HG03575 (cell line): ENCODE data around the gene ARMC7.

Experiments used
- ATAC-seq: cut with Tn5 transposase; IDR thresholded peaks from one replicate; pipeline ENCODE4 v1.9.1; 2021; ENCODE audit not compliant: unreplicated experiment, insufficient number of reproducible peaks, low FRiP score; ENCODE audit errors: extremely low read depth

ARMC7 gene

GRCh38 chr17:75077072-75077495, 32.7 kb upstream of the ARMC7 start:
- no peak for ATAC-seq

GRCh38 chr17:75077496-75078283, 32.1 kb upstream of the ARMC7 start:
- ATAC-seq, result no peak

DNA sequence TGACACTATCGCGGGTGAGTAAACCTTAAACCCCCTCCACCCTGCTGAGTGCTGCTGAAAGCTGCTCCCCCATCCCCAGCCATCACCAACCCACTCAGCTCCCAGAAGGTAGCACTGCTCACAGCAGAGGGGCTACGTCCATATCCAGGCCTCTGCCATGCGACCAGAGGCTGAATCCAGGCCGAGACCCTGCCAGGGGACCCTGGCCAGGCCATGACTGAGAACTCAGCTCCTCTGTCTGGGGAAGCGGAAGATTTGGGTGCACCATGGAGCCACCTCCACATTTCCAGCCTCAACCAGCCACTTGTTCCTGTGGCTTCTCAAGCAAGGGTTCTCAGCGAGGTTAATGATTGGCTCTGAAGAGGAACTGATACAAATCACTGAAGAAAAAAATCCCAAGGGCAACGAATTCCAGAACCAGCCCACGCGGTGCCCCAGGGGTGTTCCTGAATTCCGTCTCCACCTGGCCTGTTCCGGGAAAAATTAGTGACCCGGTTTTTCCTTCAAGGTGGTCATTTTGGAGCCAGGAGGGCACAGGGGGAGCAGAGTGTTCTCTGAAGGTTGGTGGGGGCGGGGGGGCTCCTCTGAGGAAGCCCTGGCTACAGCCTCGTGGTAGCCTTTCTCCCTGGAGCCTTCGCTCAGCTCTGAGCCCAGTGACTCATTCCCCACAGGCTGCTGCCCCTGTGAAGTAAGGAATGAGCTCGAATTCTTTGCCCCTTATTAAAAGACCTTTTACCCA, 31.3 kb upstream of the ARMC7 start:
- ATAC-seq, result no peak

DNA sequence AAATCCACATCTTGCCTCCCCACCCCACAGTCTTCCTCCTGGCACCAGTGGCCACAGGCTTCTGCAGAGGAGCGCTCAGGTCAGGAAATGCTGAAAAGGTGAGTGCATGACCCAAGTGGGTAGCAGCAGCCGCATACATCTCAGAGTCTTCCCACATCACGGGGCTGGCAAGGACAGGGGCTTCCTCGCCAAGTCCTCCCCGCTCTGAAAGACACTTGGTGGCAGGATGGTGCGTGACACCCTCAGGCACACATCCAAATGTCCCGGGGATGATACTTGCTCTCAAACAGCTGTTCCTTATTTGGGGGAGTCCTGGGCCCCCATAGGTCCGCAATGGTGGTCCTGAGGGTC, 30.8 kb upstream of the ARMC7 start:
- ATAC-seq, result no peak

DNA sequence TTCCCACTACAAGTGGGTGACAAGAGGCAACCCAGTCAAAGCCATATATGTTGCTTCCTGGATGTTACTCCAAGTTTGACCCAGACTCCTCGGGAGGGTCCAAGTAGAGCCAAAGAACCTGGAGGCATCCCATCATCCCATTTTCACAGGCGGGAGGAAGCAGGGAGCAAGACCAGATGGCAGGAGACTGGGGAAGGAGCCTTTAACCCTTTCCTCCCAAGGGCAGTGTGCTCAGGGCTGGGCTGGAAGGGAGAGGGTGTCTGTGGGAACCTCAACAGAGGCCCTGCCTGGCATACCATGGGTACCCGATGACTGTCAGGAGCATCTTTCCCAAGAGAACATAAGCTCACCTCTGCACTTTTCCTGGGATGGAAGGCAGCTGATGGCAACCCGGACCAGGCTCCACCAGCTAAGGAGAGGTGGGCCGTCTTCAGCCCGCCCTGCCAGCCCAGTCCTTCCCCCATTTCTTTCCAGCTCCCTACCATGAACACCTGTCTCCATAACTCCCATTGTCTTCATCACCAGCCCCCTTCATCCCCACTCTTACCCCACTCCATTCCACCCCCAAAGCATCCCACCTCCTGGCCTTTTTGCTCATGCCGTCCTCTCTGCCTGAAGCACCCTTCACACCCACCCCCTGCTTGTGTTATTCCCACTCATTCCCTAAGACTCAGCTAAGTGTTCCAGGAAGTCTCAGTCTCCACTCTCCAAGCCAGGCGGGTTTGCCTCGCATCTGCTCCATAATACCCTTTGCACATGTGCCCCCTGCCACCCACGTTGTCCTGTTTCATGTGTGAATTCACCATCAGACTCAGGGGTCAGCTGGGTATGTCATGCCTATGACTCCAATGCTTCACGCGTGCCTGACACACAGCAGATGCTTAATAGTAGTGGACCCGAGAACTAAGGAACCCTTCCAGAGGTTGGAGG, 27.9 kb upstream of the ARMC7 start:
- ATAC-seq, result no peak

- no peak for ATAC-seq
Observed at GRCh38 chr17:75082683-75083082, 27.1 kb upstream of the ARMC7 start.

DNA sequence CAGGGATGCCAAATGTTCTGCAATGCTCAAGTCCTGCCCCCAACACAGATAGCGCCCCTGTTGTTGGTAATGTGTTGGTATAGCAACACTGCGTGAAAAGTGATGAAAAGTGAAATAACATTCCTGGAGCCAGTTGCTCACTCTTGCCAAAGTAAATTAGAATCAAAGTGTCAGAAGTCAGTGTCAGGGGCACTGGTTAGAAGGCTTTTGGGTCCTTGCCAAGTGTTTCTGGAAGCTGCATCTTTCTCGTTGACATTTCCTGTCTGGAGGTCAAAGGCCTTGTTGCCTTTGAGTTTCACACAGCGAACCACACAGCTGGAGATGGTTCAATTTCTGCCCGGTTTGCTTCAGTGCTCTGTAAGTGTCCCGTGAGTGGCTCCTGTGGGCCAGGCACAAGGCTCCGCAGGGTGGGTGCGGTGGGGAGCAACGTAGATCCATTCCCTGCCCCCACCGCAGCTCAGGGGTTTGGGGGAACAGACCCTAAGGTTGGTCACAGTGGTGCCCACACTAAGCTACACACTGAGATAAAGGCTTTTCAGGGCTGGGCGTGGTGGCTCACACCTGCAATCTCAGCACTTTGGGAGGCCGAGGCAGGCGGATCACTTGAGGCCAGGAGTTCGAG, 25.6 kb upstream of the ARMC7 start:
- ATAC-seq, result no peak

GRCh38 chr17:75086496-75087181, 23.1 kb upstream of the ARMC7 start:
- no peak for ATAC-seq

DNA sequence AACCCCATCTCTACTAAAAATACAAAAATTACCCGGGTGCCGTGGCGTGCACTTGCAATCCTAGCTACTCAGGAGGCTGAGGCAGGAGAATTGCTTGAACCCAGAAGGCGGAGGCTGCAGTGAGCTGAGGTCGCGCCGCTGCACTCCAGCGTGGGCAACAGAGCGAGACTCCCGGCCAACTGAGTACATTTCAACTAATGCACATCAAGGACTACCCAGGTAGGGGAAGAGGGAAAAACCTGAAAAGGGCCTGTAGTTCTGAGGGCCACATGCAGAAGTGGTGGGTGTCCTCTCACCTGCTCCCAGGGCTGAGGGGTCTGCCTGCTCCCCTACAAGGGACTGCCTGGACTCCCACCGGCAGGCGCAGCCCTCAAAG, 22.6 kb upstream of the ARMC7 start:
- no peak for ATAC-seq

GRCh38 chr17:75087558-75088453, 22.0 kb upstream of the ARMC7 start, which contains the start of gene SLC16A5:
TSS of gene SLC16A5 (plus strand) at chr17:75087954. CDS start at chr17:75093637, 5,683 bp downstream.
- ATAC-seq, result no peak

DNA sequence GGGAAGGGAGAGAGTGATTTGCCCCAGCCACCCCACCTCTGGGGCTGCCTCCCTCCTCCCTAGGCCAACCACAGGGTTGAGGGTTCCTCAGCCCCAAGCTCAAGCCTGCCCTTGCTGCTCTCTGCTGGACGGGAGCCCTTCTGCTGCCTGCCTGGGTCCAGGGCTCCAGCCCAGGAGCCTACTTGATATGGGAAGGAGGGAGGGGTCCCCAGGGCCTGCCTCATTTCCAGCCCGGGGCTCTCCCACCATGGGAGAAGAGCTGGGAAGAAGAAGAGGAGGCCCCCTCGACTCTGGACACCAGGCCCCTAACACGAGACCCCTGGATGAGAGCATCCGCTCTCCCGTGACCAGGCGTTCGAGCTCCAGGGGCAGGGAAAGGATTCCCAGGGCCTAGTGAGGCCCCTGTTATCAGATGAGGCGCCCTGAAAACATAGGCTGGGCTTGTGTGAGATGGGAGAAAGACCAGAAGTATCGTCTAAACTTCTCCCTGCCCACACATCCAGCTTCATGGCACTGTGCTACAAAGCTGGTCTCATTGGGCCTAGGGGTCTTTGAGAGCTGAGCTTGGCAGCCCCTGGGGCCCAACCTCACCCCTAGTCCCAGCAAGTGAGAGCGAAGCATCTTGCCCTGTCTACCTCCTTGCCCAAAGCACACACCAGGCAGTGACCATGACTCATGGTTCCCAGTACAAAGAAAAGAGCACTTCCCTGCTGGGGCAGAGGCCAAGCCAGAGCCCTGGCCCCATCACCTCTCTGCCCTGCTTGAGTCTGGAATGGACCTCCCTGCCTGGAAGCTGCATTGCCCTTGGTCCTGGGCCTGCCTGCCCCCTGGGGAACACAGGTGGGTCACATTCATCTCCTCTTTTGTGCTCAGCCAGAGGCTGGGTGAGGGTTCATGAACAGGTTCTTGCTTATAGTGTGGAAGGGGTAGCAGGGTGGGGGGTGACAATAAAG, 21.0 kb upstream of the ARMC7 start:
- ATAC-seq, result no peak

- no peak for ATAC-seq
Observed at GRCh38 chr17:75090871-75091854, 18.6 kb upstream of the ARMC7 start.

- ATAC-seq, result no peak
Observed at GRCh38 chr17:75091855-75092327, 17.9 kb upstream of the ARMC7 start.

GRCh38 chr17:75093548-75094158, 16.1 kb upstream of the ARMC7 start:
- ATAC-seq, result no peak

DNA sequence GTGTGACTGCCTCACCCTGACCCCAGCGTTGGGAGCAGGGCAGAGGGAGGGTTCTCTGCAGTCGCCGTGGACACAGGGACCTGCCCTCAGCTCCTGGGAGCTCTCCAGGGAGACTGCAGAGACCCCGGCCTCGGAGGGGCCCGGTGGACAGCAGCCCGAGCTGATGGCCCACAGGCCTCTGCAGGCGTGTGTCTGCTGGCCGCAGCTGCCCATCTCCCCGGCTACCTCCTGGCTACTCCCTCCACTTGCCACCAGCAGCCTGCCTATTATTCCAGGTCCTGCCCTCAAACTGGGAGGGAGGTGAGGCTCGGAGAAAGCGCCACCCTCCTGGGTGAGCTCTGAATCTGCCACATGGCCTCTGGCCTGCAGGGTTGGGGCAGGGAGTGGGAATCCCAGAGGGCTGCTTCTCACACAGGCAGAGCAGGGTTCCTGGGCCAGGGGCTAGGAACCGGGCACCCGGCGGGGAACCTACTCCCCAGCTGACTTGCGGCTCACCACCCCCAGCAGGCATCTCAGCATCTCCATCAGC, 14.8 kb upstream of the ARMC7 start:
- ATAC-seq, result no peak
